H1 (cell line): ENCODE data around the gene HARS2. TPM values are rescaled to one million over a fixed set of nuclear protein-coding genes. Genes with fewer than 3 reads are reported as not detected.
A peak's percentile ranks its signal among the peaks of the same experiment; 100 is the strongest.

ENCODE experiments used
- CTCF ChIA-PET: fragments of 300-600 bp; sonication (Branson Sonifier 250); formaldehyde crosslinking; loops from one replicate; lab custom pipeline; 2021; ENCODE audit not compliant: partially characterized antibody; lab: Charles Lee
- POLR2A ChIA-PET: fragments of 300-600 bp; sonication (Branson Sonifier 250); formaldehyde crosslinking; loops from one replicate; lab custom pipeline; 2021; ENCODE audit warnings: inconsistent platforms; ENCODE audit not compliant: partially characterized antibody; lab: Charles Lee
- DNase-seq, 2 experiments: peaks; one replicate each; pipeline versions ENCODE4 v3.0.0 to v3.0.0-alpha.2; 2010 to 2022; ENCODE audit warnings: low spot score in 2 of 2, low read depth in 1 of 2, mixed read lengths in 1 of 2
- FAIRE-seq: peaks from 2 replicates; lab custom pipeline; 2011; peaks lifted over from hg19 to GRCh38; lab: Jason Lieb, UNC
- H2AFZ ChIP-seq: 2 replicates; pipeline ENCODE4 v1.8.1; 2012; ENCODE audit warnings: low read length, inconsistent platforms
- H2AK5ac ChIP-seq: 2 replicates; pipeline ENCODE4 v1.6.1; 2013; ENCODE audit warnings: low read depth, low read length
- H2BK120ac ChIP-seq: replicated peaks from 2 replicates; pipeline ENCODE3; 2013; ENCODE audit warnings: low read depth, low read length, inconsistent platforms
- H2BK12ac ChIP-seq: 2 replicates; pipeline ENCODE4 v1.6.1; 2013; ENCODE audit warnings: low read depth, low read length
- H2BK15ac ChIP-seq: 2 replicates; pipeline ENCODE4 v1.6.1; 2013; ENCODE audit warnings: low read length
- H2BK20ac ChIP-seq: 2 replicates; pipeline ENCODE4 v1.6.1; 2013; ENCODE audit warnings: low read length
- H2BK5ac ChIP-seq: 2 replicates; pipeline ENCODE4 v1.6.1; 2013; ENCODE audit warnings: low read depth, low read length
- H3K14ac ChIP-seq: 2 replicates; pipeline ENCODE4 v1.6.1; 2013; ENCODE audit warnings: inconsistent platforms; ENCODE audit not compliant: insufficient read length
- H3K18ac ChIP-seq: 2 replicates; pipeline ENCODE4 v1.6.1; 2013; ENCODE audit warnings: low read length; ENCODE audit errors: extremely low read depth
- H3K23ac ChIP-seq: 2 replicates; pipeline ENCODE4 v1.6.1; 2013; ENCODE audit warnings: inconsistent platforms; ENCODE audit not compliant: insufficient read length
- H3K23me2 ChIP-seq: 2 replicates; pipeline ENCODE4 v1.6.1; 2013; ENCODE audit warnings: low read depth, low read length
- H3K27ac ChIP-seq: 2 replicates; pipeline ENCODE4 v1.6.1; 2011; ENCODE audit warnings: low read depth, low read length, inconsistent platforms
- H3K27me3 ChIP-seq, 4 experiments: replicated peaks in 1 of 4; 1 replicate in 1 of 4; 2 replicates in 3 of 4; pipeline versions ENCODE4 v1.6.1 to v1.8.1; 2011 to 2013; ENCODE audit warnings: low read length in 3 of 4, mild to moderate bottlenecking in 3 of 4, inconsistent platforms in 2 of 4, mixed read lengths in 2 of 4, moderate library complexity in 1 of 4; ENCODE audit not compliant: control insufficient read depth in 3 of 4, insufficient read depth in 3 of 4; ENCODE audit errors: extremely low read depth in 1 of 4
- H3K36me3 ChIP-seq, 4 experiments: 2 replicates each; pipeline versions ENCODE4 v1.6.1 to v1.8.1; 2011 to 2013; ENCODE audit warnings: mild to moderate bottlenecking in 4 of 4, low read length in 3 of 4, moderate library complexity in 2 of 4, control low read depth in 1 of 4, inconsistent platforms in 1 of 4; ENCODE audit not compliant: insufficient read depth in 4 of 4, control insufficient read depth in 2 of 4
- H3K4ac ChIP-seq: replicated peaks from 2 replicates; pipeline ENCODE3; 2013; ENCODE audit warnings: low read length, low read depth, mixed read lengths, inconsistent platforms; ENCODE audit not compliant: insufficient read length
- H3K4me1 ChIP-seq, 4 experiments: replicated peaks in 1 of 4; 1 replicate in 1 of 4; 2 replicates in 3 of 4; pipeline versions ENCODE4 v1.6.1 to v1.8.1; 2011 to 2013; ENCODE audit warnings: low read length in 3 of 4, inconsistent platforms in 2 of 4, mixed read lengths in 1 of 4; ENCODE audit not compliant: insufficient read depth in 4 of 4, control insufficient read depth in 3 of 4
- H3K4me2 ChIP-seq, 2 experiments: 2 replicates each; pipeline versions ENCODE4 v1.6.1 to v1.8.1; 2011 to 2013; ENCODE audit warnings: low read depth in 2 of 2, low read length in 2 of 2, control low read depth in 1 of 2, inconsistent platforms in 1 of 2, mild to moderate bottlenecking in 1 of 2; ENCODE audit not compliant: insufficient read depth in 1 of 2
- H3K4me3 ChIP-seq, 4 experiments: fragments of 200-600, 300-600 bp in 1 of 4; sonication (generic), shearing (Covaris generic), sonication (Bioruptor Twin) in 1 of 4; 2 replicates each; pipeline versions ENCODE4 v1.5.1 to v1.8.1; 2011 to 2016; ENCODE audit warnings: low read length in 4 of 4, low read depth in 3 of 4, control low read depth in 2 of 4, inconsistent platforms in 2 of 4, mild to moderate bottlenecking in 2 of 4, mixed read lengths in 1 of 4, moderate library complexity in 1 of 4; ENCODE audit not compliant: insufficient read depth in 2 of 4; ENCODE audit errors: extremely low read depth in 1 of 4
- H3K56ac ChIP-seq: replicated peaks from 2 replicates; pipeline ENCODE3; 2013; ENCODE audit warnings: low read depth, mild to moderate bottlenecking, mixed read lengths, low read length, inconsistent platforms; ENCODE audit not compliant: insufficient read length
- H3K79me1 ChIP-seq: 2 replicates; pipeline ENCODE4 v1.6.1; 2013; ENCODE audit warnings: low read depth, low read length, control low read depth
- H3K79me2 ChIP-seq, 2 experiments: 2 replicates each; pipeline versions ENCODE4 v1.6.1 to v1.8.1; 2012 to 2013; ENCODE audit warnings: low read length in 2 of 2, mild to moderate bottlenecking in 2 of 2, inconsistent platforms in 1 of 2; ENCODE audit not compliant: insufficient read depth in 2 of 2, control insufficient read depth in 1 of 2
- H3K9ac ChIP-seq, 4 experiments: replicated peaks in 1 of 4; 1 replicate in 1 of 4; 2 replicates in 3 of 4; pipeline versions ENCODE4 v1.6.1 to v1.8.1; 2011 to 2013; ENCODE audit warnings: low read depth in 3 of 4, low read length in 3 of 4, control low read depth in 2 of 4, mild to moderate bottlenecking in 2 of 4, moderate library complexity in 2 of 4, inconsistent platforms in 1 of 4; ENCODE audit errors: extremely low read depth in 1 of 4
- H3K9me3 ChIP-seq, 2 experiments: 2 replicates each; pipeline versions ENCODE4 v1.6.1 to v1.8.1; 2012 to 2013; ENCODE audit warnings: mild to moderate bottlenecking in 2 of 2, moderate library complexity in 2 of 2, control low read depth in 1 of 2, inconsistent platforms in 1 of 2, low read depth in 1 of 2, low read length in 1 of 2, mixed read lengths in 1 of 2; ENCODE audit not compliant: insufficient read depth in 2 of 2
- H4K20me1 ChIP-seq, 2 experiments: replicated peaks in 1 of 2; 2 replicates each; pipeline versions ENCODE3 to v1.8.1; 2011 to 2013; ENCODE audit warnings: inconsistent platforms in 2 of 2, low read length in 2 of 2, mild to moderate bottlenecking in 1 of 2; ENCODE audit not compliant: insufficient read depth in 2 of 2, control insufficient read depth in 1 of 2
- H4K5ac ChIP-seq: 2 replicates; pipeline ENCODE4 v1.6.1; 2013; ENCODE audit warnings: low read length, low read depth, mixed read lengths, inconsistent platforms; ENCODE audit not compliant: insufficient read length
- H4K8ac ChIP-seq: 2 replicates; pipeline ENCODE4 v1.8.0; 2013; ENCODE audit warnings: mild to moderate bottlenecking, moderate library complexity, low read length, inconsistent platforms; ENCODE audit not compliant: insufficient read depth; ENCODE audit errors: extremely low read depth
- H4K91ac ChIP-seq: replicated peaks from 2 replicates; pipeline ENCODE3; 2013; ENCODE audit warnings: low read length, mixed read lengths, inconsistent platforms; ENCODE audit not compliant: insufficient read length
- ASH2L ChIP-seq: fragments of 200-600, 300-600 bp; sonication (generic); IDR thresholded peaks from one replicate; pipeline ENCODE4 v1.7.1; 2017; ENCODE audit warnings: low read length
- GTF2F1 ChIP-seq: IDR thresholded peaks from 2 replicates; pipeline ENCODE4 v1.6.1; 2012; ENCODE audit warnings: low read depth, low read length, improper control_type of control experiment, borderline replicate concordance
- HDAC2 ChIP-seq, 2 experiments: fragments of 300-600 bp in 1 of 2; sonication (generic) in 1 of 2; IDR thresholded peaks; 2 replicates each; pipeline ENCODE4 v1.6.1; 2011 to 2012; ENCODE audit warnings: low read depth in 2 of 2, low read length in 2 of 2, mild to moderate bottlenecking in 2 of 2, moderate library complexity in 2 of 2, borderline replicate concordance in 1 of 2, inconsistent platforms in 1 of 2
- RAD21 ChIP-seq, 2 experiments: IDR thresholded peaks in 1 of 2; conservative IDR thresholded peaks in 1 of 2; 2 replicates each; pipeline ENCODE4 v1.6.1; 2011; ENCODE audit warnings: low read depth in 2 of 2, low read length in 2 of 2, improper control_type of control experiment in 1 of 2, inconsistent platforms in 1 of 2, mild to moderate bottlenecking in 1 of 2, moderate library complexity in 1 of 2
- RBBP5 ChIP-seq: IDR thresholded peaks from 2 replicates; pipeline ENCODE4 v1.7.1; 2012; ENCODE audit warnings: low read depth, mild to moderate bottlenecking, inconsistent platforms, low read length, moderate library complexity, borderline replicate concordance
- WGBS, 2 experiments: shearing (Covaris generic) in 1 of 2; methylation state at CpG; one replicate each; pipeline versions ENCODE4 v1.1.6 to v1.1.7; 2013 to 2015; ENCODE audit warnings: low lambda C conversion rate in 2 of 2, mixed read lengths in 2 of 2, inconsistent platforms in 1 of 2, low coverage in 1 of 2, missing lambda C conversion rate in 1 of 2; ENCODE audit not compliant: insufficient replicate concordance in 2 of 2, insufficient coverage in 1 of 2, insufficient read length in 1 of 2; ENCODE audit errors: extremely low coverage in 1 of 2, missing lambda C conversion rate in 1 of 2; 5-methylcytosine and 5-hydroxymethylcytosine counted together
- long read RNA-seq, 2 experiments: library from RNA in 1 of 2; library from capped mRNA in 1 of 2; stranded (forward); transcript quantifications; one replicate each; pipeline ENCODE4 v2.0.0, GENCODE V29; 2021; ENCODE audit warnings: inconsistent platforms in 1 of 2
- polyA minus RNA-seq, 3 experiments: library from RNA; depleted of rRNA, polyadenylated mRNA; stranded (reverse); fragments of >200 nt; gene quantifications; 1 replicate in 2 of 3; 2 replicates in 1 of 3; pipeline ENCODE4 v1.2.3, GENCODE V29; 2011
- polyA plus RNA-seq, 7 experiments: library from polyadenylated mRNA; depleted of rRNA in 3 of 7; stranded (reverse) in 5 of 7; unstranded in 2 of 7; fragments of >200 nt in 5 of 7; fragments of 200-250 nt in 2 of 7; gene quantifications; 1 replicate in 5 of 7; 2 replicates in 1 of 7; 4 replicates in 1 of 7; pipeline versions ENCODE4 v1.2.1 to v1.2.3, GENCODE V29; 2011 to 2013; ENCODE audit warnings: missing spikeins in 2 of 7, mixed read lengths in 2 of 7
- total RNA-seq: library from RNA; stranded (reverse); fragmentation: NEBNext Ultra II Directional; extraction: Animal tissue kit (Norgen Biotek cat#: 25700); gene quantifications from 2 replicates; pipeline ENCODE4 v1.2.1, GENCODE V29; 2021

HARS2 gene
- total RNA-seq (21.4 and 23.1 TPM in 2 replicates), polyA plus RNA-seq (2011; rRNA removed) (12.9 and 16.1 TPM in 2 replicates), polyA minus RNA-seq (2011; rRNA and poly(A)+ RNA removed) (19.0 and 19.6 TPM in 2 replicates)
- polyA plus RNA-seq (2011; cell fraction: cytosol; rRNA removed) = 21.7 TPM
- 22.9 TPM for polyA plus RNA-seq (2011; cell fraction: nucleus; rRNA removed)
- 21.1 to 24.8 TPM (median 24.2 TPM) in 4 replicates for polyA plus RNA-seq (2012, experiment 1 of 2)
- polyA plus RNA-seq (2012, experiment 2 of 2) = 5.5 TPM
- polyA plus RNA-seq (2013, experiment 1 of 2) = 11.8 TPM
- polyA plus RNA-seq (2013, experiment 2 of 2) = 10.7 TPM
- polyA minus RNA-seq (2011; cell fraction: cytosol; rRNA and poly(A)+ RNA removed) = 11.6 TPM
- 33.7 TPM for polyA minus RNA-seq (2011; cell fraction: nucleus; rRNA and poly(A)+ RNA removed)
- long read RNA-seq, experiment 1, transcript HARS2-201 (13 exons, 2,510 nt) = major isoform, 6 of 12 reads
- long read RNA-seq, experiment 1, partial matches to known transcripts = 5 of 12 reads
- long read RNA-seq, experiment 1, other reads (novel, unspliced or antisense) = 1 of 12 reads
- long read RNA-seq, experiment 2, transcript HARS2-201 (13 exons, 2,510 nt) = major isoform, 14 of 27 reads
- long read RNA-seq, experiment 2, partial matches to known transcripts = 3 of 27 reads
- long read RNA-seq, experiment 2, other reads (novel, unspliced or antisense) = 8 of 27 reads

GRCh38 chr5:140690941-140691924 is at the start of gene HARS2, which contains the start of gene HARS1:
TSS of gene HARS2 (plus strand) at chr5:140691455. CDS start at chr5:140691649, 194 bp downstream.
TSS of gene HARS1 (minus strand) at chr5:140691370. CDS start at chr5:140691304, 66 bp downstream.
- Histone ChIP-seq H4K8ac (peak within 1 kb of the TSS; percentile 91), H3K36me3 (peaks cover 7 to 29% (median 22%) of the 10 kb centered on the region in 4 experiments; a peak in 7 of 8 replicates), H3K23ac (no peak within 1 kb of the TSS), H3K27ac (0 out of 2 replicates have a peak within 1 kb of the TSS, but pooled peaks have one; percentile 43), H3K9me3 (no peaks in the 10 kb centered on the region), H2AK5ac (no peak within 1 kb of the TSS; the same call in 1 of the 2 replicates), H2AFZ (peak within 1 kb of the TSS; percentile 98), H4K20me1 (peaks cover 1 to 4% of the 10 kb centered on the region in 2 experiments), H3K56ac (peak within 1 kb of the TSS; percentile 74), H3K23me2 (peaks cover 7% of the 10 kb centered on the region; the same call in 1 of the 2 replicates), H3K27me3 (no peaks in the 10 kb centered on the region), H3K14ac (no peak within 1 kb of the TSS), H3K4ac (peak within 1 kb of the TSS; percentile 98), H3K4me2 (peak within 1 kb of the TSS; percentile 82 to 91), H3K79me1 (peaks cover 5% of the 10 kb centered on the region), H4K5ac (peak within 1 kb of the TSS; percentile 85), H2BK15ac (no peak within 1 kb of the TSS), H2BK20ac (no peak within 1 kb of the TSS), H2BK120ac (peak within 1 kb of the TSS; percentile 75), H3K79me2 (peaks cover 0 to 25% of the 10 kb centered on the region in 2 experiments; a peak in 2 of 4 replicates), H3K18ac (peak within 1 kb of the TSS; percentile 95), H3K4me3 (peak within 1 kb of the TSS; percentile 76 to 98 (median 88)), H3K9ac (peak within 1 kb of the TSS; percentile 62 to 88 (median 78)), H2BK12ac (peak within 1 kb of the TSS; percentile 77; the same call in 1 of the 2 replicates), H2BK5ac (peak within 1 kb of the TSS; percentile 87), H3K4me1 (no peaks in the 10 kb centered on the region; a peak in 1 of 7 replicates), H4K91ac (peak within 1 kb of the TSS; percentile 86)
- WGBS, 2 experiments = 2% methylated on average over 53 of the region's 61 CpGs; no CpG with 5 or more reads in 1 of the 2 experiments
- ChIA-PET CTCF (interaction anchor here (0.6 to 1.7 kb wide), 9 partner anchors 9 to 1057 kb away, joined by 3 to 11 read pairs (median 4); partner anchors contain the start of genes IK and NDUFA2), POLR2A (interaction anchor here (0.5 to 7.5 kb wide), 20 partner anchors 9 to 144 kb away, joined by 3 to 85 read pairs (median 5); partner anchors contain the start of genes DND1, EIF4EBP3, IK and NDUFA2)
- DNase-seq = peak; percentile 88 to 91
- FAIRE-seq = no peak
- TF ChIP-seq HDAC2 (IDR thresholded peaks at IDR 0.05; ENCODE audit: borderline replicate concordance in 1 of 2, low read depth in 2 of 2, low read length in 2 of 2) = peak; percentile 60 to 92; a peak in 2 of 4 replicates
- peak; percentile 84; the same call in 1 of the 2 replicates for TF ChIP-seq RBBP5
- TF ChIP-seq ASH2L = peak; percentile 91
- peak; percentile 43; the same call in 1 of the 2 replicates for TF ChIP-seq GTF2F1
- TF ChIP-seq RAD21 (IDR thresholded peaks at IDR 0.05 in 1 of 2, conservative IDR thresholded peaks at IDR 0.05 in 1 of 2; ENCODE audit: low read depth in 2 of 2, low read length in 2 of 2) = no peak
